Liver (tissue), 9 donors: ENCODE results near the gene SMC2. TPM values are rescaled to one million over a fixed set of nuclear protein-coding genes. Genes with fewer than 3 reads are reported as not detected.

Experiments
- DNase-seq: peaks from one replicate; pipeline ENCODE4 v3.0.0-alpha.2; 2017; ENCODE audit warnings: low spot score
- H3K27ac ChIP-seq, 2 donors: one replicate each; pipeline ENCODE4 v1.7.0; 2013; ENCODE audit warnings: inconsistent platforms in 2 of 2, low read length in 2 of 2, control low read depth in 1 of 2, low read depth in 1 of 2, mild to moderate bottlenecking in 1 of 2
- H3K27me3 ChIP-seq, 4 donors: one replicate each; pipeline versions ENCODE4 v1.6.1 to v1.7.0; 2013; ENCODE audit warnings: low read length in 3 of 4, inconsistent platforms in 1 of 4, mild to moderate bottlenecking in 1 of 4, moderate library complexity in 1 of 4; ENCODE audit not compliant: control insufficient read depth in 4 of 4, insufficient read depth in 4 of 4
- H3K36me3 ChIP-seq, 4 donors: one replicate each; pipeline versions ENCODE4 v1.6.1 to v1.7.0; 2013; ENCODE audit warnings: low read length in 3 of 4, mild to moderate bottlenecking in 3 of 4, low read depth in 1 of 4, moderate library complexity in 1 of 4; ENCODE audit not compliant: control insufficient read depth in 4 of 4, insufficient read depth in 3 of 4
- H3K4me1 ChIP-seq, 4 donors: one replicate each; pipeline versions ENCODE4 v1.6.1 to v1.7.0; 2013; ENCODE audit warnings: low read length in 3 of 4, mild to moderate bottlenecking in 3 of 4, moderate library complexity in 1 of 4; ENCODE audit not compliant: control insufficient read depth in 4 of 4, insufficient read depth in 4 of 4
- H3K4me3 ChIP-seq, 3 donors: one replicate each; pipeline versions ENCODE4 v1.6.1 to v1.7.0; 2013; ENCODE audit warnings: low read length in 3 of 3, control low read depth in 1 of 3, low read depth in 1 of 3, mild to moderate bottlenecking in 1 of 3
- H3K9ac ChIP-seq, 2 donors: one replicate each; pipeline ENCODE4 v1.7.0; 2013; ENCODE audit warnings: low read length in 2 of 2, mild to moderate bottlenecking in 2 of 2, moderate library complexity in 2 of 2, control low read depth in 1 of 2, low read depth in 1 of 2
- H3K9me3 ChIP-seq, 4 donors: one replicate each; pipeline versions ENCODE4 v1.6.1 to v1.7.0; 2013; ENCODE audit warnings: low read length in 3 of 4; ENCODE audit not compliant: control insufficient read depth in 4 of 4
- ATF3 ChIP-seq: IDR thresholded peaks from 2 replicates; pipeline ENCODE4 v1.6.1; 2016; ENCODE audit warnings: antibody characterized with exemption
- CTCF ChIP-seq: fragments of 150-350 bp; IDR thresholded peaks from 2 replicates; pipeline ENCODE4 v1.5.1; 2017; ENCODE audit warnings: improper control_type of control experiment, low read depth, low read length; ENCODE audit not compliant: missing input control
- EGR1 ChIP-seq, 2 donors: IDR thresholded peaks; 2 replicates each; pipeline ENCODE4 v1.6.1; 2016 to 2018; ENCODE audit warnings: antibody characterized with exemption in 2 of 2, low read depth in 2 of 2
- FOXA1 ChIP-seq: IDR thresholded peaks from 2 replicates; pipeline ENCODE4 v1.6.1; 2016; ENCODE audit warnings: antibody characterized with exemption
- FOXA2 ChIP-seq: IDR thresholded peaks from 2 replicates; pipeline ENCODE4 v1.6.1; 2016; ENCODE audit warnings: antibody characterized with exemption
- GABPA ChIP-seq, 2 donors: IDR thresholded peaks in 1 of 2; conservative IDR thresholded peaks in 1 of 2; 2 replicates each; pipeline ENCODE4 v1.6.1; 2016; ENCODE audit warnings: antibody characterized with exemption in 2 of 2, mild to moderate bottlenecking in 1 of 2, moderate library complexity in 1 of 2
- HNF4A ChIP-seq, 2 donors: conservative IDR thresholded peaks; 2 replicates each; pipeline ENCODE4 v1.6.1; 2016; ENCODE audit warnings: antibody characterized with exemption in 2 of 2, mild to moderate bottlenecking in 2 of 2
- HNF4G ChIP-seq: IDR thresholded peaks from 2 replicates; pipeline ENCODE4 v1.6.1; 2016; ENCODE audit warnings: antibody characterized with exemption
- JUND ChIP-seq, 2 donors: IDR thresholded peaks; 2 replicates each; pipeline ENCODE4 v1.6.1; 2016; ENCODE audit warnings: antibody characterized with exemption in 2 of 2
- NR2F2 ChIP-seq: IDR thresholded peaks from 2 replicates; pipeline ENCODE4 v1.6.1; 2016; ENCODE audit warnings: antibody characterized with exemption
- RAD21 ChIP-seq, 2 donors: IDR thresholded peaks; 2 replicates each; pipeline ENCODE4 v1.6.1; 2016; ENCODE audit warnings: antibody characterized with exemption in 2 of 2, mild to moderate bottlenecking in 2 of 2
- RXRA ChIP-seq, 2 donors: IDR thresholded peaks; 2 replicates each; pipeline ENCODE4 v1.6.1; 2017 to 2018; ENCODE audit warnings: antibody characterized with exemption in 2 of 2, mild to moderate bottlenecking in 1 of 2
- SP1 ChIP-seq: IDR thresholded peaks from 2 replicates; pipeline ENCODE4 v1.6.1; 2018; ENCODE audit warnings: antibody characterized with exemption, mild to moderate bottlenecking
- TAF1 ChIP-seq: conservative IDR thresholded peaks from 2 replicates; pipeline ENCODE4 v1.6.1; 2016; ENCODE audit warnings: antibody characterized with exemption, mild to moderate bottlenecking
- YY1 ChIP-seq: IDR thresholded peaks from 2 replicates; pipeline ENCODE4 v1.6.1; 2016; ENCODE audit warnings: antibody characterized with exemption, mild to moderate bottlenecking
- WGBS: extraction: QIAGEN DNeasy Blood & Tissue Kit; methylation state at CpG from one replicate; pipeline ENCODE4 v1.1.7; 2013; 5-methylcytosine and 5-hydroxymethylcytosine counted together
- polyA plus RNA-seq, 2 donors: library from polyadenylated mRNA; stranded (reverse) in 1 of 2; unstranded in 1 of 2; fragments of 200-250 nt in 1 of 2; fragments of >200 nt in 1 of 2; fragmentation: Nextera tagmentation in 1 of 2; extraction: Ambion mirVana in 1 of 2; gene quantifications; one replicate each; pipeline versions ENCODE4 v1.2.1 to v1.2.3, GENCODE V29; 2013 to 2015
- total RNA-seq, 2 donors: library from RNA; depleted of rRNA; stranded (reverse); fragments of >200 nt; gene quantifications; one replicate each; pipeline ENCODE4 v1.2.3, GENCODE V29; 2014
- TF ChIP-seq, protein P1 (sequence below): IDR thresholded peaks from 2 replicates; pipeline ENCODE4 v1.6.1; 2016; ENCODE audit warnings: antibody characterized with exemption
- TF ChIP-seq, protein P2 (sequence below): IDR thresholded peaks from 2 replicates; pipeline ENCODE4 v1.6.1; 2016; ENCODE audit warnings: antibody characterized with exemption, mild to moderate bottlenecking
- TF ChIP-seq, protein P3 (sequence below): IDR thresholded peaks from 2 replicates; pipeline ENCODE4 v1.6.1; 2016; ENCODE audit warnings: antibody characterized with exemption
- donor health status: healthy.
- donor health status: healthy.
- donor health status: healthy.
- donor health status: healthy.
- donor health status: healthy.

The SMC2 gene
- total and polyA plus RNA-seq, 4 donors, result 2.1 to 26.3 (median 4.3) TPM

- Histone ChIP-seq H3K4me3 (no peak overlapping the region), H3K27ac (no peak overlapping the region), H3K9ac (no peak overlapping the region), H3K9me3 (no peaks in the 10 kb centered on the region), H3K27me3 (no peaks in the 10 kb centered on the region), H3K4me1 (no peaks in the 10 kb centered on the region), H3K36me3 (peaks cover 0 to 40% (median 19%) of the 10 kb centered on the region in 4 donors)
- TF ChIP-seq, protein P1, sequence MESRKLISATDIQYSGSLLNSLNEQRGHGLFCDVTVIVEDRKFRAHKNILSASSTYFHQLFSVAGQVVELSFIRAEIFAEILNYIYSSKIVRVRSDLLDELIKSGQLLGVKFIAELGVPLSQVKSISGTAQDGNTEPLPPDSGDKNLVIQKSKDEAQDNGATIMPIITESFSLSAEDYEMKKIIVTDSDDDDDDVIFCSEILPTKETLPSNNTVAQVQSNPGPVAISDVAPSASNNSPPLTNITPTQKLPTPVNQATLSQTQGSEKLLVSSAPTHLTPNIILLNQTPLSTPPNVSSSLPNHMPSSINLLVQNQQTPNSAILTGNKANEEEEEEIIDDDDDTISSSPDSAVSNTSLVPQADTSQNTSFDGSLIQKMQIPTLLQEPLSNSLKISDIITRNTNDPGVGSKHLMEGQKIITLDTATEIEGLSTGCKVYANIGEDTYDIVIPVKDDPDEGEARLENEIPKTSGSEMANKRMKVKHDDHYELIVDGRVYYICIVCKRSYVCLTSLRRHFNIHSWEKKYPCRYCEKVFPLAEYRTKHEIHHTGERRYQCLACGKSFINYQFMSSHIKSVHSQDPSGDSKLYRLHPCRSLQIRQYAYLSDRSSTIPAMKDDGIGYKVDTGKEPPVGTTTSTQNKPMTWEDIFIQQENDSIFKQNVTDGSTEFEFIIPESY, result no peak
- TF ChIP-seq GABPA (IDR thresholded peaks at IDR 0.05 in 1 of 2, conservative IDR thresholded peaks at IDR 0.05 in 1 of 2), result no peak
- TF ChIP-seq SP1, result no peak
- TF ChIP-seq, protein P2, sequence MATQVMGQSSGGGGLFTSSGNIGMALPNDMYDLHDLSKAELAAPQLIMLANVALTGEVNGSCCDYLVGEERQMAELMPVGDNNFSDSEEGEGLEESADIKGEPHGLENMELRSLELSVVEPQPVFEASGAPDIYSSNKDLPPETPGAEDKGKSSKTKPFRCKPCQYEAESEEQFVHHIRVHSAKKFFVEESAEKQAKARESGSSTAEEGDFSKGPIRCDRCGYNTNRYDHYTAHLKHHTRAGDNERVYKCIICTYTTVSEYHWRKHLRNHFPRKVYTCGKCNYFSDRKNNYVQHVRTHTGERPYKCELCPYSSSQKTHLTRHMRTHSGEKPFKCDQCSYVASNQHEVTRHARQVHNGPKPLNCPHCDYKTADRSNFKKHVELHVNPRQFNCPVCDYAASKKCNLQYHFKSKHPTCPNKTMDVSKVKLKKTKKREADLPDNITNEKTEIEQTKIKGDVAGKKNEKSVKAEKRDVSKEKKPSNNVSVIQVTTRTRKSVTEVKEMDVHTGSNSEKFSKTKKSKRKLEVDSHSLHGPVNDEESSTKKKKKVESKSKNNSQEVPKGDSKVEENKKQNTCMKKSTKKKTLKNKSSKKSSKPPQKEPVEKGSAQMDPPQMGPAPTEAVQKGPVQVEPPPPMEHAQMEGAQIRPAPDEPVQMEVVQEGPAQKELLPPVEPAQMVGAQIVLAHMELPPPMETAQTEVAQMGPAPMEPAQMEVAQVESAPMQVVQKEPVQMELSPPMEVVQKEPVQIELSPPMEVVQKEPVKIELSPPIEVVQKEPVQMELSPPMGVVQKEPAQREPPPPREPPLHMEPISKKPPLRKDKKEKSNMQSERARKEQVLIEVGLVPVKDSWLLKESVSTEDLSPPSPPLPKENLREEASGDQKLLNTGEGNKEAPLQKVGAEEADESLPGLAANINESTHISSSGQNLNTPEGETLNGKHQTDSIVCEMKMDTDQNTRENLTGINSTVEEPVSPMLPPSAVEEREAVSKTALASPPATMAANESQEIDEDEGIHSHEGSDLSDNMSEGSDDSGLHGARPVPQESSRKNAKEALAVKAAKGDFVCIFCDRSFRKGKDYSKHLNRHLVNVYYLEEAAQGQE, result no peak
- TF ChIP-seq YY1, result no peak
- TF ChIP-seq JUND (IDR thresholded peaks at IDR 0.05), result no peak
- no peak for TF ChIP-seq RAD21 (IDR thresholded peaks at IDR 0.05)
- TF ChIP-seq CTCF, result no peak
- TF ChIP-seq FOXA2, result no peak
- no peak for TF ChIP-seq FOXA1
- TF ChIP-seq EGR1 (IDR thresholded peaks at IDR 0.05; ENCODE audit: low read depth in 2 of 2), result no peak
- TF ChIP-seq RXRA (IDR thresholded peaks at IDR 0.05), result no peak
- TF ChIP-seq, protein P3, sequence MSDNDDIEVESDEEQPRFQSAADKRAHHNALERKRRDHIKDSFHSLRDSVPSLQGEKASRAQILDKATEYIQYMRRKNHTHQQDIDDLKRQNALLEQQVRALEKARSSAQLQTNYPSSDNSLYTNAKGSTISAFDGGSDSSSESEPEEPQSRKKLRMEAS, result no peak
- no peak for TF ChIP-seq NR2F2
- no peak for TF ChIP-seq HNF4G
- no peak for TF ChIP-seq ATF3
- no peak for TF ChIP-seq TAF1
- TF ChIP-seq HNF4A (conservative IDR thresholded peaks at IDR 0.05), result no peak
- DNase-seq, result no peak
- 98% methylated on average over 5 of the region's 5 CpGs for WGBS
Observed at GRCh38 chr9:104107799-104108198, 13.7 kb downstream of the SMC2 start.
